Measurements from ENCODE around the gene SNRNP48. TPM values are rescaled to one million over a fixed set of nuclear protein-coding genes. Genes with fewer than 3 reads are reported as not detected.

SNRNP48 gene
- total and polyA plus RNA-seq, 4 donors = 4.6 to 23.9 (median 6.7) TPM

DNA sequence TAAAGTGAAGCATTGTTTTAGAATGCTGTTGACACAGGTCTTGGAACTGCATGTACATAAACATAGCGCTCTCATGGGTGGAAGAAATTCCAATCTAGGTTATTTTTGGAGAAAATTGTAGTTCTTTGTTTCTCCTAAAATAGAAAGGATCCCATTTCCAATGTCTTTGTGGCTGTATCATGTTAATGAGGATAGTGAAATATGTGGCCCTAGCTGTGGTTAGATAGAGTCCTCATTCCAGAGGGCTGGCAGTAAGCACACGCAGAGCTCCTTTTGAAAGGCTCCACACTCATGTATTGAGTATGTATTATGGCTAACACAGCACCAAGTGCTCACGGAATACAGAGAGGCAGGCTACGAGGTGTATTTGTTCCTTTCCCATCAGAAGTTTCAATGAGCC lies 60.9 kb downstream of the SNRNP48 start:
- WGBS, 2 donors = 89 to 95% methylated on average over 4 of the region's 4 CpGs
- H3K9me3 ChIP-seq (ENCODE audit: control insufficient read depth in 4 of 4, insufficient read depth in 3 of 4, low read length in 3 of 4) = peaks cover 0 to 5% (median 0%) of the 10 kb centered on the region in 4 donors
- TF ChIP-seq, protein P1, sequence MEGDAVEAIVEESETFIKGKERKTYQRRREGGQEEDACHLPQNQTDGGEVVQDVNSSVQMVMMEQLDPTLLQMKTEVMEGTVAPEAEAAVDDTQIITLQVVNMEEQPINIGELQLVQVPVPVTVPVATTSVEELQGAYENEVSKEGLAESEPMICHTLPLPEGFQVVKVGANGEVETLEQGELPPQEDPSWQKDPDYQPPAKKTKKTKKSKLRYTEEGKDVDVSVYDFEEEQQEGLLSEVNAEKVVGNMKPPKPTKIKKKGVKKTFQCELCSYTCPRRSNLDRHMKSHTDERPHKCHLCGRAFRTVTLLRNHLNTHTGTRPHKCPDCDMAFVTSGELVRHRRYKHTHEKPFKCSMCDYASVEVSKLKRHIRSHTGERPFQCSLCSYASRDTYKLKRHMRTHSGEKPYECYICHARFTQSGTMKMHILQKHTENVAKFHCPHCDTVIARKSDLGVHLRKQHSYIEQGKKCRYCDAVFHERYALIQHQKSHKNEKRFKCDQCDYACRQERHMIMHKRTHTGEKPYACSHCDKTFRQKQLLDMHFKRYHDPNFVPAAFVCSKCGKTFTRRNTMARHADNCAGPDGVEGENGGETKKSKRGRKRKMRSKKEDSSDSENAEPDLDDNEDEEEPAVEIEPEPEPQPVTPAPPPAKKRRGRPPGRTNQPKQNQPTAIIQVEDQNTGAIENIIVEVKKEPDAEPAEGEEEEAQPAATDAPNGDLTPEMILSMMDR (IDR thresholded peaks at IDR 0.05; ENCODE audit: control extremely low read depth, extremely low read depth) = no peak
- H3K4me1 ChIP-seq (ENCODE audit: control insufficient read depth in 5 of 5, insufficient read depth in 5 of 5, low read length in 5 of 5) = no peaks in the 10 kb centered on the region
- no peaks in the 10 kb centered on the region for H3K27me3 ChIP-seq (ENCODE audit: control insufficient read depth in 3 of 3, insufficient read depth in 3 of 3, low read length in 2 of 3)
- H3K9ac ChIP-seq (ENCODE audit: insufficient read depth in 1 of 2, low read length in 2 of 2) = no peak overlapping the region
- no peak for ATAC-seq (ENCODE audit: insufficient read depth, low FRiP score)
- DNase-seq = no peak
- H3K36me3 ChIP-seq (ENCODE audit: control insufficient read depth in 4 of 4, insufficient read depth in 4 of 4, low read length in 4 of 4) = no peaks in the 10 kb centered on the region
- H3K27ac ChIP-seq (ENCODE audit: low read depth in 1 of 2, low read length in 1 of 2) = no peak overlapping the region
- no peak overlapping the region for H3K4me3 ChIP-seq

DNA sequence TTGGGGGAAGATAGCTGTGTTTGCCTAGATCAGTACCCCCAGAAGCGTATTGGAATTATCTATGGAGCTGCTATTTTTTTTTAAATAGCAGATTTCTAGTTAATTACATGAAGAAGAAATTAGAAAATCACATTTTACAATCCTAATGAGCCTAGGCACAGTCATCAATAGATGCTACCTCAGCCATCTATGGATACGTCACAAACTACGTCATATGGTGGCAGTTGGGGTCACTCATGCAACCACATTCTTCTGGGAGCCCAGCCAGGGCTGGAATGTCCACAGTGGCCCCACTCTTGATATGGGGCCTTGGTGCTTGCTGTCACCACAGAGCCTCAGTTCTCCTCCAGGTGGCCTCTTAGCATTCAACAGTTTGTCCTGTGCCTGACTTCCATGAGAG lies 63.0 kb downstream of the SNRNP48 start:
- 94% methylated on average over 3 of the region's 3 CpGs for WGBS, 2 donors
- ATAC-seq (ENCODE audit: insufficient read depth, low FRiP score) = no peak
- Histone ChIP-seq H3K4me1 (ENCODE audit: control insufficient read depth in 5 of 5, insufficient read depth in 5 of 5, low read length in 5 of 5) (no peaks in the 10 kb centered on the region), H3K9me3 (ENCODE audit: control insufficient read depth in 4 of 4, insufficient read depth in 3 of 4, low read length in 3 of 4) (peaks cover 0 to 5% (median 0%) of the 10 kb centered on the region in 4 donors), H3K27me3 (ENCODE audit: control insufficient read depth in 3 of 3, insufficient read depth in 3 of 3, low read length in 2 of 3) (no peaks in the 10 kb centered on the region), H3K27ac (ENCODE audit: low read depth in 1 of 2, low read length in 1 of 2) (no peak overlapping the region), H3K36me3 (ENCODE audit: control insufficient read depth in 4 of 4, insufficient read depth in 4 of 4, low read length in 4 of 4) (no peaks in the 10 kb centered on the region), H3K4me3 (no peak overlapping the region), H3K9ac (ENCODE audit: insufficient read depth in 1 of 2, low read length in 2 of 2) (no peak overlapping the region)
- DNase-seq = no peak
- TF ChIP-seq, protein P1 (IDR thresholded peaks at IDR 0.05; ENCODE audit: control extremely low read depth, extremely low read depth) = no peak

DNA sequence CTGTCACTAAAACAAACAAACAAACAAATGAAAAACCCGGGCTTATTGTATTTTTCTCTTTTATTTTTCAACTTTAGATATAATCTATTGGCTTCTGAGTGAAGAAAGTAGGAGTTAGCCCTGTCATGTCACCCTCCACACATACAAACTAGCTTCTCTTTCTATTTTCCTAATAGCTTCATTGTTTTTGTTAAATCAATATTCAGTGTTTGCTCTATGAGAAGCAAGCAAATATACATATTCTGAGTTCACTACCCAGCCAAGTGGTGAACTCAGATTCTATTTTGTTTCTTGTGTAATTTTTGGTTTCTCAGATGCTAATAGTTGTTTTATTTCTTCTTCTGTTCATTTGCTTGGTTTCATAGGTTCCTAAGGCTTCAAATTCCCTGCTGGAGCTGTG lies 66.4 kb downstream of the SNRNP48 start:
- no peak overlapping the region for H3K9ac ChIP-seq (ENCODE audit: insufficient read depth in 1 of 2, low read length in 2 of 2)
- no peaks in the 10 kb centered on the region for H3K36me3 ChIP-seq (ENCODE audit: control insufficient read depth in 4 of 4, insufficient read depth in 4 of 4, low read length in 4 of 4)
- H3K27ac ChIP-seq (ENCODE audit: low read depth in 1 of 2, low read length in 1 of 2) = no peak overlapping the region
- H3K4me3 ChIP-seq = no peak overlapping the region
- 77 to 96% methylated on average over 1 of the region's 1 CpG for WGBS, 2 donors
- ATAC-seq (ENCODE audit: insufficient read depth, low FRiP score) = no peak
- H3K9me3 ChIP-seq (ENCODE audit: control insufficient read depth in 4 of 4, insufficient read depth in 3 of 4, low read length in 3 of 4) = peaks cover 0 to 5% (median 0%) of the 10 kb centered on the region in 4 donors
- no peak for DNase-seq
- TF ChIP-seq, protein P1 (IDR thresholded peaks at IDR 0.05; ENCODE audit: control extremely low read depth, extremely low read depth) = no peak
- H3K4me1 ChIP-seq (ENCODE audit: control insufficient read depth in 5 of 5, insufficient read depth in 5 of 5, low read length in 5 of 5) = no peaks in the 10 kb centered on the region
- H3K27me3 ChIP-seq (ENCODE audit: control insufficient read depth in 3 of 3, insufficient read depth in 3 of 3, low read length in 2 of 3) = no peaks in the 10 kb centered on the region

DNA sequence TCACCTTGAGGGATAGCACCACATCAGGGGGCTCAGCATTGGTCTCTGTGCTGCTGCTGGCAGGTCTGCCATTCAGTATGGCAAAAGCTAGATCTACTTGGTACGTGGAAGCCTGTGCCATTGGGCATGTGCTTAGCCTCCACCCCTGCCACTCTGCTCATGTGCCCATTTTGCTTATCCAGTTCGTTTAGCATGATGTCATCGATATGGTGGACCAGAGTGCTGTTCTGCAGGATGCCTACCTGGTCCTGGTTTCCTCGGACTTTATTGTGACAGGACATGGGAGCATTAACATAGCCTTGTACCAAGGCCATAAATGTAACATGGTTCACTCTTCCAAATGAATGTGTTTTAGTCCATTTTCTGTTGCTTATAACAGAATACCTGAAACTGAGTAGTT lies 68.5 kb downstream of the SNRNP48 start:
- H3K27ac ChIP-seq (ENCODE audit: low read depth in 1 of 2, low read length in 1 of 2) = no peak overlapping the region
- H3K9me3 ChIP-seq (ENCODE audit: control insufficient read depth in 4 of 4, insufficient read depth in 3 of 4, low read length in 3 of 4) = peaks cover 0 to 5% (median 0%) of the 10 kb centered on the region in 4 donors
- DNase-seq (no peak), ATAC-seq (ENCODE audit: insufficient read depth, low FRiP score) (no peak)
- WGBS, 2 donors = 89 to 91% methylated on average over 4 of the region's 4 CpGs
- TF ChIP-seq, protein P1 (IDR thresholded peaks at IDR 0.05; ENCODE audit: control extremely low read depth, extremely low read depth) = no peak
- H3K27me3 ChIP-seq (ENCODE audit: control insufficient read depth in 3 of 3, insufficient read depth in 3 of 3, low read length in 2 of 3) = no peaks in the 10 kb centered on the region
- H3K9ac ChIP-seq (ENCODE audit: insufficient read depth in 1 of 2, low read length in 2 of 2) = no peak overlapping the region
- H3K36me3 ChIP-seq (ENCODE audit: control insufficient read depth in 4 of 4, insufficient read depth in 4 of 4, low read length in 4 of 4) = no peaks in the 10 kb centered on the region
- no peaks in the 10 kb centered on the region for H3K4me1 ChIP-seq (ENCODE audit: control insufficient read depth in 5 of 5, insufficient read depth in 5 of 5, low read length in 5 of 5)
- no peak overlapping the region for H3K4me3 ChIP-seq

All from lung (tissue), 12 donors.